ENCODE measurements around the gene INO80.

Gene INO80

GRCh38 chr15:40937762-40938535 lies 178.1 kb downstream of the INO80 start:
- no peak overlapping the region for H3K27ac ChIP-seq (ENCODE audit: low read length)
- peaks cover 30% of the 10 kb centered on the region for H3K4me1 ChIP-seq (ENCODE audit: control insufficient read depth, insufficient read depth, low read length)
- no peaks in the 10 kb centered on the region for H3K9me3 ChIP-seq (ENCODE audit: control insufficient read depth in 2 of 2, low read length in 2 of 2)
- no peak overlapping the region for H3K4me3 ChIP-seq (ENCODE audit: low read length in 2 of 2)
- no peak overlapping the region for H3K9ac ChIP-seq (ENCODE audit: low read length in 2 of 2)
- H3K36me3 ChIP-seq (ENCODE audit: control insufficient read depth in 2 of 2, insufficient read depth in 2 of 2, low read length in 2 of 2), result no peaks in the 10 kb centered on the region
- H3K27me3 ChIP-seq (ENCODE audit: control insufficient read depth in 1 of 2, insufficient read depth in 2 of 2, low read length in 2 of 2), result peaks cover 9 to 20% of the 10 kb centered on the region in 2 donors

DNA sequence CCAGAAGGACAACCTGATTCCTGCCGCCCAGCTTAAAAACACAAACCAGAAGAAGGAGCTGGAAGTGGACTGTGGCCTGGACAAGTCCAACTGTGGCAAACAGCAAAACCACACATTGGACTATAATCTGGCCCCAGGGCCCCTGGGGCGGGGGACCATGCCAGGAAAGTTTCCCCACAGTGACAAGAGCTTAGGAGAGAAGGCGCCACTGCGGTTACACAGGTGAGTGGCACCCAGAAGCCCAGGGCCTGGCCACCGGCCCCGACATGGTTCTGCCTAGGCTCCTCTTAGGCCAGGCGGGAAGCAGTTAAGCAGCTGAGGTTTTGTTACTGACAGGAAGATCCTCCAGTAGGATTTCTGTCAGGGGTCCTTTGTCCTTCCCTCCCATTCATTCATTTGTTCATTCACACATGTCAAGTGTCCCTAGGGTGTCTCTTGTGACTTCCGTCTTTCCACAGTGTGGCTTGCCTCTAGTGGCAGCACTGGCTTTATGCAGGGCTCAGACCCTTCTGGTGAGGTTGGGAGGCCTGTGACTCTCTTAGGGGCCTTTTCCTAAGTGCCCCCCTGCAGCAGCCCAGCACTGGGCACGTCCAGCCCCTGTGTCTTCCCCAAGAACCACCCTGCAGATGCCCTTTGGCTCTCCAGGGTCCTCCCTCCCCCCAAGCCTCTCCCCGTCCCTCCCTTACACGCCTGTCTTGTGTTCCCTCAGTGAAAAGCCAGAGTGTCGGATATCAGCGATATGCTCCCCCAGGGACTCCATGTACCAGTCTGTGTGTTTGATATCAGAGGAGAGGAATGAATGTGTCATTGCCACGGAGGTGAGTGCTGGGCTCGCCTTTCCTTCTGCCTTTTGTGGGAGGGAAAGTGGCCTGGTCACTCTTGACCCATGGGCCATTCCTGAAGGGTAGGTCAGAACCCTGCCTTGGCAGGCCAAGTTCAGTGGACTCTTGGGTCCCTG lies 179.1 kb downstream of the INO80 start:
- Histone ChIP-seq H3K9me3 (ENCODE audit: control insufficient read depth in 2 of 2, low read length in 2 of 2) (no peaks in the 10 kb centered on the region), H3K9ac (ENCODE audit: low read length in 2 of 2) (no peak overlapping the region), H3K4me1 (ENCODE audit: control insufficient read depth, insufficient read depth, low read length) (peaks cover 23% of the 10 kb centered on the region), H3K27ac (ENCODE audit: low read length) (no peak overlapping the region), H3K4me3 (ENCODE audit: low read length in 2 of 2) (no peak overlapping the region), H3K36me3 (ENCODE audit: control insufficient read depth in 2 of 2, insufficient read depth in 2 of 2, low read length in 2 of 2) (no peaks in the 10 kb centered on the region), H3K27me3 (ENCODE audit: control insufficient read depth in 1 of 2, insufficient read depth in 2 of 2, low read length in 2 of 2) (peaks cover 19 to 29% of the 10 kb centered on the region in 2 donors)

DNA sequence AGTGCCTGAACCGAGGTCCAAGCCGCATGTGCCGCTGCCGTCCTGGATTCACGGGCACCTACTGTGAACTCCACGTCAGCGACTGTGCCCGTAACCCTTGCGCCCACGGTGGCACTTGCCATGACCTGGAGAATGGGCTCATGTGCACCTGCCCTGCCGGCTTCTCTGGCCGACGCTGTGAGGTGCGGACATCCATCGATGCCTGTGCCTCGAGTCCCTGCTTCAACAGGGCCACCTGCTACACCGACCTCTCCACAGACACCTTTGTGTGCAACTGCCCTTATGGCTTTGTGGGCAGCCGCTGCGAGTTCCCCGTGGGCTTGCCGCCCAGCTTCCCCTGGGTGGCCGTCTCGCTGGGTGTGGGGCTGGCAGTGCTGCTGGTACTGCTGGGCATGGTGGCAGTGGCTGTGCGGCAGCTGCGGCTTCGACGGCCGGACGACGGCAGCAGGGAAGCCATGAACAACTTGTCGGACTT lies 179.8 kb downstream of the INO80 start:
- H3K36me3 ChIP-seq (ENCODE audit: control insufficient read depth in 2 of 2, insufficient read depth in 2 of 2, low read length in 2 of 2), result no peaks in the 10 kb centered on the region
- H3K9ac ChIP-seq (ENCODE audit: low read length in 2 of 2), result no peak overlapping the region
- H3K27me3 ChIP-seq (ENCODE audit: control insufficient read depth in 1 of 2, insufficient read depth in 2 of 2, low read length in 2 of 2), result peaks cover 26 to 36% of the 10 kb centered on the region in 2 donors
- no peak overlapping the region for H3K27ac ChIP-seq (ENCODE audit: low read length)
- no peak overlapping the region for H3K4me3 ChIP-seq (ENCODE audit: low read length in 2 of 2)
- peaks cover 23% of the 10 kb centered on the region for H3K4me1 ChIP-seq (ENCODE audit: control insufficient read depth, insufficient read depth, low read length)
- no peaks in the 10 kb centered on the region for H3K9me3 ChIP-seq (ENCODE audit: control insufficient read depth in 2 of 2, low read length in 2 of 2)

DNA sequence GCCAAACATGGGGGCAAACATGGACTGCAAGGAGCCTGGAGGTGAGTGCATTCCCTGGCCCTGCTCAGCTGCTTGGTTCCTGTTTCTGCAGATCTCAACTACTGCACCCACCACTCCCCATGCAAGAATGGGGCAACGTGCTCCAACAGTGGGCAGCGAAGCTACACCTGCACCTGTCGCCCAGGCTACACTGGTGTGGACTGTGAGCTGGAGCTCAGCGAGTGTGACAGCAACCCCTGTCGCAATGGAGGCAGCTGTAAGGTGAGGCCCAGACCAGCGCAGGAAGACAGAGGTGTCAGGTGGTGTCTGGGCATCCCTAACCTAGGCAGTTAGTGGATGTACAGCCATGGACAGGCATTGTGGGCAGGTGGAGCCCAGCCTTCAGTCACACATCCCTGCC lies 181.6 kb downstream of the INO80 start:
- Histone ChIP-seq H3K4me3 (ENCODE audit: low read length in 2 of 2) (no peak overlapping the region), H3K9ac (ENCODE audit: low read length in 2 of 2) (no peak overlapping the region), H3K36me3 (ENCODE audit: control insufficient read depth in 2 of 2, insufficient read depth in 2 of 2, low read length in 2 of 2) (no peaks in the 10 kb centered on the region), H3K27me3 (ENCODE audit: control insufficient read depth in 1 of 2, insufficient read depth in 2 of 2, low read length in 2 of 2) (peaks cover 41 to 55% of the 10 kb centered on the region in 2 donors), H3K9me3 (ENCODE audit: control insufficient read depth in 2 of 2, low read length in 2 of 2) (no peaks in the 10 kb centered on the region), H3K27ac (ENCODE audit: low read length) (no peak overlapping the region), H3K4me1 (ENCODE audit: control insufficient read depth, insufficient read depth, low read length) (peaks cover 29% of the 10 kb centered on the region)

DNA sequence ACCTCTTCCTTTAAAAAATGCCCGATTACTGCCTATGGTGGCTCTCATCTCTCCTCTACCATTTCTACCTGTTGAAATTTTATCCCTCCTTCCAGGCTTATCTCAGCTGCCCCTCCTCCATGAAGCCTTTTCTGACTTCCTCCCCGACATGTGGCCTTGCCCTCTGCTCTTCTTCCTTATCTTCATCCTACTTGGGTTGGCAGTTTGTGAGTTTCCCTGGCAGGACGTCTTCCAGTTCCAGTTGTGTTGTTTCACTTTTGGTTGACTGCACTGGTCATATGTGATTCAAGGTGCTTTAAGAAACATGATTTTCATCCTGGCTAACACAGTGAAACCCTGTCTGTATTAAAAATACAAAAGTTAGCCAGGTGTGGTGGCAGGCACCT lies 182.6 kb downstream of the INO80 start:
- no peak overlapping the region for H3K9ac ChIP-seq (ENCODE audit: low read length in 2 of 2)
- H3K27me3 ChIP-seq (ENCODE audit: control insufficient read depth in 1 of 2, insufficient read depth in 2 of 2, low read length in 2 of 2), result peaks cover 47 to 64% of the 10 kb centered on the region in 2 donors
- no peaks in the 10 kb centered on the region for H3K9me3 ChIP-seq (ENCODE audit: control insufficient read depth in 2 of 2, low read length in 2 of 2)
- no peak overlapping the region for H3K4me3 ChIP-seq (ENCODE audit: low read length in 2 of 2)
- no peak overlapping the region for H3K27ac ChIP-seq (ENCODE audit: low read length)
- H3K4me1 ChIP-seq (ENCODE audit: control insufficient read depth, insufficient read depth, low read length), result peaks cover 38% of the 10 kb centered on the region
- H3K36me3 ChIP-seq (ENCODE audit: control insufficient read depth in 2 of 2, insufficient read depth in 2 of 2, low read length in 2 of 2), result no peaks in the 10 kb centered on the region

- no peak overlapping the region for H3K27ac ChIP-seq (ENCODE audit: low read length)
- no peak overlapping the region for H3K4me3 ChIP-seq (ENCODE audit: low read length in 2 of 2)
- H3K9me3 ChIP-seq (ENCODE audit: control insufficient read depth in 2 of 2, low read length in 2 of 2), result no peaks in the 10 kb centered on the region
- peaks cover 49 to 70% of the 10 kb centered on the region in 2 donors for H3K27me3 ChIP-seq (ENCODE audit: control insufficient read depth in 1 of 2, insufficient read depth in 2 of 2, low read length in 2 of 2)
- no peaks in the 10 kb centered on the region for H3K36me3 ChIP-seq (ENCODE audit: control insufficient read depth in 2 of 2, insufficient read depth in 2 of 2, low read length in 2 of 2)
- no peak overlapping the region for H3K9ac ChIP-seq (ENCODE audit: low read length in 2 of 2)
- peaks cover 43% of the 10 kb centered on the region for H3K4me1 ChIP-seq (ENCODE audit: control insufficient read depth, insufficient read depth, low read length)
Observed at GRCh38 chr15:40932649-40933516, 183.2 kb downstream of the INO80 start.

- no peak overlapping the region for H3K9ac ChIP-seq (ENCODE audit: low read length in 2 of 2)
Observed at GRCh38 chr15:40932156-40932555, 183.9 kb downstream of the INO80 start.

GRCh38 chr15:40931300-40932142 lies 184.6 kb downstream of the INO80 start:
- no peaks in the 10 kb centered on the region for H3K9me3 ChIP-seq (ENCODE audit: control insufficient read depth in 2 of 2, low read length in 2 of 2)
- H3K9ac ChIP-seq (ENCODE audit: low read length in 2 of 2), result no peak overlapping the region
- no peak overlapping the region for H3K27ac ChIP-seq (ENCODE audit: low read length)
- H3K27me3 ChIP-seq (ENCODE audit: control insufficient read depth in 1 of 2, insufficient read depth in 2 of 2, low read length in 2 of 2), result peaks cover 59 to 84% of the 10 kb centered on the region in 2 donors
- H3K4me1 ChIP-seq (ENCODE audit: control insufficient read depth, insufficient read depth, low read length), result peaks cover 45% of the 10 kb centered on the region
- H3K4me3 ChIP-seq (ENCODE audit: low read length in 2 of 2), result peak overlapping the region in 1 of 2 donors; percentile 76
- H3K36me3 ChIP-seq (ENCODE audit: control insufficient read depth in 2 of 2, insufficient read depth in 2 of 2, low read length in 2 of 2), result no peaks in the 10 kb centered on the region

More at GRCh38 chr15:40932156-40932555, 183.9 kb downstream of the INO80 start:
- Histone ChIP-seq H3K36me3 (ENCODE audit: control insufficient read depth in 2 of 2, insufficient read depth in 2 of 2, low read length in 2 of 2) (no peaks in the 10 kb centered on the region), H3K9me3 (ENCODE audit: control insufficient read depth in 2 of 2, low read length in 2 of 2) (no peaks in the 10 kb centered on the region), H3K4me3 (ENCODE audit: low read length in 2 of 2) (peak overlapping the region in 1 of 2 donors; percentile 76), H3K27me3 (ENCODE audit: control insufficient read depth in 1 of 2, insufficient read depth in 2 of 2, low read length in 2 of 2) (peaks cover 52 to 78% of the 10 kb centered on the region in 2 donors), H3K4me1 (ENCODE audit: control insufficient read depth, insufficient read depth, low read length) (peaks cover 46% of the 10 kb centered on the region), H3K27ac (ENCODE audit: low read length) (no peak overlapping the region)

GRCh38 chr15:40930430-40931299 lies 185.4 kb downstream of the INO80 start:
- H3K4me3 ChIP-seq (ENCODE audit: low read length in 2 of 2), result peak overlapping the region; percentile 62 to 76
- H3K9me3 ChIP-seq (ENCODE audit: control insufficient read depth in 2 of 2, low read length in 2 of 2), result no peaks in the 10 kb centered on the region
- H3K27ac ChIP-seq (ENCODE audit: low read length), result no peak overlapping the region
- peaks cover 61 to 92% of the 10 kb centered on the region in 2 donors for H3K27me3 ChIP-seq (ENCODE audit: control insufficient read depth in 1 of 2, insufficient read depth in 2 of 2, low read length in 2 of 2)
- H3K9ac ChIP-seq (ENCODE audit: low read length in 2 of 2), result peak overlapping the region in 1 of 2 donors; percentile 33
- H3K36me3 ChIP-seq (ENCODE audit: control insufficient read depth in 2 of 2, insufficient read depth in 2 of 2, low read length in 2 of 2), result no peaks in the 10 kb centered on the region
- peaks cover 50% of the 10 kb centered on the region for H3K4me1 ChIP-seq (ENCODE audit: control insufficient read depth, insufficient read depth, low read length)

Data from stomach smooth muscle (tissue), 2 donors.